CMK (cell line): ENCODE results near the gene ELMOD2.
"Not testable (repeated sequence)": the region's sequence is repeated elsewhere in the genome, so short reads cannot be mapped to it uniquely, and the experiment has no call there.

Source experiments
- DNase-seq: peaks from one replicate; pipeline ENCODE4 v3.0.0-alpha.2; 2010; ENCODE audit warnings: low read depth

The ELMOD2 gene

GRCh38 chr4:140523857-140524742, at the start of gene ELMOD2:
Gene ELMOD2 (plus strand): TSS chr4:140524168. CDS start chr4:140525429, 1,261 bp downstream.
- DNase-seq = peak; percentile 87

- DNase-seq = no peak
Observed at GRCh38 chr4:140483445-140483844, 40.5 kb upstream of the ELMOD2 start.

- no peak for DNase-seq
Observed at GRCh38 chr4:140485939-140486338, 38.0 kb upstream of the ELMOD2 start.

GRCh38 chr4:140497405-140497746, 26.6 kb upstream of the ELMOD2 start:
- DNase-seq = no peak

- DNase-seq = no peak
Observed at GRCh38 chr4:140497747-140498636, 26.0 kb upstream of the ELMOD2 start, which contains the start of gene MGAT4D. Gene MGAT4D (minus strand): TSS chr4:140498293. CDS start chr4:140498222, 71 bp downstream.

- no peak for DNase-seq
Observed at GRCh38 chr4:140499391-140499790, 24.6 kb upstream of the ELMOD2 start.

- DNase-seq = no peak
Observed at GRCh38 chr4:140504261-140504660, 19.7 kb upstream of the ELMOD2 start.

GRCh38 chr4:140513765-140514164, 10.2 kb upstream of the ELMOD2 start:
- not testable (repeated sequence) for DNase-seq

- DNase-seq = no peak
Observed at GRCh38 chr4:140515423-140515822, 8.5 kb upstream of the ELMOD2 start.

GRCh38 chr4:140523370-140523856, 555 bp upstream of the ELMOD2 start:
- DNase-seq = no peak

GRCh38 chr4:140529434-140529833, 5.5 kb downstream of the ELMOD2 start:
- DNase-seq = no peak

- no peak for DNase-seq
Observed at GRCh38 chr4:140533951-140534480, 10.0 kb downstream of the ELMOD2 start.

GRCh38 chr4:140556372-140557085, 32.6 kb downstream of the ELMOD2 start:
- no peak for DNase-seq

- DNase-seq = no peak
Observed at GRCh38 chr4:140557831-140558435, 34.0 kb downstream of the ELMOD2 start.

- DNase-seq = no peak
Observed at GRCh38 chr4:140559696-140560095, 35.7 kb downstream of the ELMOD2 start.

- DNase-seq = no peak
Observed at GRCh38 chr4:140568507-140569306, 44.7 kb downstream of the ELMOD2 start, which contains the start of gene UCP1. Gene UCP1 (minus strand): TSS chr4:140568961. CDS start chr4:140568729, 232 bp downstream.

GRCh38 chr4:140569307-140569638, 45.3 kb downstream of the ELMOD2 start:
- DNase-seq = no peak

GRCh38 chr4:140571620-140572019, 47.7 kb downstream of the ELMOD2 start:
- no peak for DNase-seq

- no peak for DNase-seq
Observed at GRCh38 chr4:140575489-140575888, 51.5 kb downstream of the ELMOD2 start.

- no peak for DNase-seq
Observed at GRCh38 chr4:140579278-140579677, 55.3 kb downstream of the ELMOD2 start.
